ENCODE data around the gene FREM3.
"Not testable (repeated sequence)": the region's sequence is repeated elsewhere in the genome, so short reads cannot be mapped to it uniquely, and the experiment has no call there.

FREM3 gene
- 0 to 0.18 (median 0.11) reads per million in 4 experiments for total RNA-seq

DNA sequence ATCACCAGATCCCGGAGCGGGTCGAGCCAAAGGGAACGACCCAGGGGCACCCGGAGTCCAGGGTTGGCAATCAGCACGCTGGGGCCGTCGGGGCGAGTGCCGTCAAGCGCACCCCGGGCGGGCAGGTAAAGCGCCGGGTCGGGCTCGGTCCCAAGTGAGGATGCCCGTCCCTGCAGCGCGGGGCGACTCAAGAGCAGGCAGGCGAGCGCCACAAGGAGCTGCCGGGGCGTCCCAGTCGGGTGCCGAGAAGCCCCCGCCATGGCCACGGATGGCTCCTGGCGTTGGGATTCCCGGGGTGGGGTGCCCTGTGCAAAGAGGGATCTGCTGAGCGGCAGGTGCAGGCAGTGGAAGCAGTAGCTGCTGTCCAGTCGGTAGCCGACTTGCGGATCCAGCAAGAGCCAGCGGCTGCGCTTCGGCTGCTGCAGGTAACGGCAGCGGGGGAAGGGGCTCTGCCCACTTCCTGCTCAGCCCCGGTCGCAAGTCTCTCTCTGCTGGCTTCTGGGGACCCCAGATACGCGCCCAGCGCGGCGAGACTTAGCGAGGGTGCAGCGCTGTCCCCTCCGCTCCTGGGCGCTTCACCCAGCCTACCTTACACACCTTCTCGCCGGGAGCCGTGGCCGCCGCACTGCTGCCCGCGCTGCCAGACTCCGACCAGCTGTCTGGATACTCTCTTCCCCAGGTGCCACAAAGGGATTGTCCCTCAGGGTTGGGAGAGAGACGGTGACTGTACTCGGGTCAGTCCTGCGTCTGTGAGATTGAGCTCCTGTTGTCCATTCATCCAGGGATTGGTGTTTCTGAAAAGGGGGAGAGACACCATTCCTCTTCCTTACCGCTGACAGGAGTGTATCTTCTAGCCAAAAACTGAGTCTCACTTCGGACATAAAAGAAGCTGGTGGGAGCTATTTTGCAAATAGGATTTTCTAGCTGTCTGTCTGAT, at the start of gene FREM3:
Gene FREM3 (minus strand): TSS at position 260 of the 937 bp plus-strand sequence. CDS start 0 bp downstream, at position 260.
- DNase-seq = no peak

DNA sequence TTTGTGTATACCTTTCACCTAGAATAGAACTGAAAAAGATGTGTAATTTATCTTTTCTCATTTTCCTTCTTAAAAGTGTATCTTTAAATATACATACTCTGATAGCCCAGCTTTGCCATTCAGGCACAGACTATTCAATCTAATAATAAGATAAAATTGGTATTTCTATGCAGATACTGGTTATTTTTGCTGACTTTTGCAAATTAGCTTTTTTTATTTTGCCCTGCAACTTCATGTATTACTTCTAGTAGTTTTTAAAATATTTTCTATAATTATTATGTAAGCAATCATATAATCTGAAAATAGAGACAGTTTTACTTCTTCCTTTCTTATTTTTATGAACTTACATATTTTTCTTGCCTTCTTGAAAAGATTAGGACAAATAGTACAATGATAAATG, 45.4 kb upstream of the FREM3 start:
- no peak for DNase-seq

DNA sequence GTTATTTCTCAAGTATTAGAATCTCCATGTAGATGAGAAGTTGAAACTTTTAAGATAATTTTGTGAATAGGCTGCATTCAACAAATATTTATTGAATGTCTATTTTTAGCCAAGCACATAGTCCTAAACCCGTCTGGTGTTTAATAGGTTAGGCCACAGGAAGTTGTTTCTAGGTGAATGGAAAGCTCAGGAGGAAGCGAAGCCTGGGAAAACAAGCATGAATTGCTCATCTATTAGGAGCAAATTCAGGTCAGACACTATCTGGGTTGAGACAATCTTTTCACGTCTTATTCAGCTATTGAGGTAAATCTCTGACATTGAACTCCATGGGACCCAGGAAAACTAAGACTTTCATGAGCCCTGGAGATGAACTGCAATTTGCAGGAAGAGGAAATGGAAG, 43.1 kb upstream of the FREM3 start:
- no peak for DNase-seq

DNA sequence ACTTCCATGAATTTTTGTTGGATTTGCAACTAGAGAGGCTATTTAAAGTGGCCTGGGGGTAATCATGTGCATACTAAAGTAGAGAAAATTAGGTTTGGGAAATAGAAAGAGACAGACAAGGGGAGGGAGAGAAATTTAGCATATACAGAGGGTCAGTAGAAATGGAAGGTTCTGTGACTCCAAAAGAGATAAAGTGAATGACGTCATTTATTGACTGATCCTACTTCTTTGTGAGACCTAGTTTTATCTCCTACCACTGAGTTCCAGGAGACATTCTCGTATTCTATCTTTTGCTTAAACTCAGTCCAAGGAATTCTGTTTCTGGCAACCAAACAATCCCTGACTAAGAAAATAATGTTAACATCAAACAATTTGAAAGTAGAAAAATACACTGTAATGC, 42.4 kb upstream of the FREM3 start:
- no peak for DNase-seq

DNA sequence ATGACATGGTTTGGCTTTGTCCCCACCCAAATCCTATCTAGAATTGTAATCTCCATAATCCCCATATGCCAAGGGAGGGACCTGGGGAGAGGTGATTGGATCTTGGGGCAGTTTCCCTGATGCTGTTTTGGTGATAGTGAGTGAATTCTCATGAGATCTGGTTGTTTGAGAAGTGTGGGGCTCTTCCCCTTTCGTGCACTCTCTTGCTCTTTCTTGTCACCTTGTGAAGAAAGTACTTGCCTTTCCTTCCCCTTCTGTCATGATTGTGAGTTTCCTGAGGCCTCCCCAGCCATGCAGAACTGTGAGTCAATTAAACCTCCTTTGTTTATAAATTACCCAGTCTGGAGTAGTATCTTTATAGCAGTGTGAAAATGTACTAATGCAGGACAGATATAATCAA, 36.4 kb upstream of the FREM3 start:
- DNase-seq = no peak

GRCh38 chr4:143736061-143736460, 35.6 kb upstream of the FREM3 start:
- DNase-seq = not testable (repeated sequence)

- DNase-seq = no peak
These were observed 27.7 kb upstream of the FREM3 start for GRCh38 chr4:143728166-143728565.

GRCh38 chr4:143726714-143727113, 26.2 kb upstream of the FREM3 start:
- DNase-seq = no peak

DNA sequence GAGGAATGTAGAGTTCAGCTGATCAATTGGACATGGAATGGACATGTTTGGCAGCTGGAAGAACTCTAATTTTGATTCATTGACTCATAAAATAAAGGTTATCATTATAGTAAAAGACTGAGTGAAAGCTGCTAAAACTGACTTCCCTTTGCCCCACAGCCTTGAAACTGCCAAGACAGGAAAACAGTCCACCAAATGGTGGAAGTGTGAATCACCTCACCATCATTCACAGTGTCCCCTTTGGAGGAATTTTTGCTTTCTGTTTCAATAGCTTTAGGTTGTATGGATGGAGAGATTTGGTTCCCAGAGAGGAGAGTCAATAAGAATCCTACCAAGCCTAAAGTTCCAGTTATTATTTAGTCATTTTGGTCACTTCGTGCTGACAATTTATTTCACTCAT, 20.8 kb upstream of the FREM3 start:
- no peak for DNase-seq

DNA sequence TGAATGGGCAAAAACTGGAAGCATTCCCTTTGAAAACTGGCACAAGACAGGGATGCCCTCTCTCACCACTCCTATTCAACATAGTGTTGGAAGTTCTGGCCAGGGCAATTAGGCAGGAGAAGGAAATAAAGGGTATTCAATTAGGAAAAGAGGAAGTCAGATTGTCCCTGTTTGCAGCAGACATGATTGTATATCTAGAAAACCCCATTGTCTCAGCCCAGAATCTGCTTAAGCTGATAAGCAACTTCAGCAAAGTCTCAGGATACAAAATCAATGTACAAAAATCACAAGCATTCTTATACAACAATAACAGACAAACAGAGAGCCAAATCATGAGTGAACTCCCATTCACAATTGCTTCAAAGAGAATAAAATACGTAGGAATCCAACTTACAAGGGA, 18.3 kb upstream of the FREM3 start:
- DNase-seq = not testable (repeated sequence)

GRCh38 chr4:143713955-143714625, 13.6 kb upstream of the FREM3 start:
- no peak for DNase-seq

DNA sequence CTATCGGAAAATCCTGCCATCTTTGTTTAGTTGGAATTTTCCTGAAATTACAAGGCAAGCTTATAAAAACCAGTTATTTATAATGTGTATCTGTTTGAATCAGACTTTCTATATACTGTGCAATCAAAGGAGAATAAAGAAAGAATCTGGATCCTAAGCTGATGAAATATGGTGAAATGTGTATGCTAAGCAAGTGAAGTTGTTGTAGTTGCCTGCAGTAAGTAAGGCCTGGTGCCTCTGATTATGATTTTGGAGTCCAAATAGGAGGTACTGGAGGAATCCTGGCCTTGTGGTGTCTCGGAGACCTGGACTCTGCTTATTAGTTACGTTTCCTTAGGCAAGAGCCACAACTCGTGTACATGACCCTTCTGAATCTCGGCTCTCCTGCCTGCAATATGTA, 13.1 kb upstream of the FREM3 start:
- no peak for DNase-seq

DNA sequence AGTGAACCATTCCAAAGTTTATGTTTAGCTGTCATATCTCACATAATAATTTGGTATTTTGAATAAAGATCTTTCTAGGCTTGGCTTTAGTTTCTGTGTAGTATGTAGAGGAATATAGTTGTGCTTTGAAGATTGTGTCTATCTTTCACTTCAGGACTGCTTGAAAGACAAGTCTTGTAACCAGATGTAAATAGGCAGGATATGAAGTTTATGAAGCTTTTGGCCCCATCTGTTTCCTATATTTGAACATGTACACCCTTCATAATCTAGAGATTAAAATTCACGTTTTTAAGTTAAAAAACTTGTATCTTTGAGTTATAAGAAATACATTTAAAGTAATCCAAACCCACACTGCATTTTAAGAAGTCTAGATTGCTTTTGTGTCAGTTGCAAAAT, 11.7 kb upstream of the FREM3 start:
- no peak for DNase-seq

DNA sequence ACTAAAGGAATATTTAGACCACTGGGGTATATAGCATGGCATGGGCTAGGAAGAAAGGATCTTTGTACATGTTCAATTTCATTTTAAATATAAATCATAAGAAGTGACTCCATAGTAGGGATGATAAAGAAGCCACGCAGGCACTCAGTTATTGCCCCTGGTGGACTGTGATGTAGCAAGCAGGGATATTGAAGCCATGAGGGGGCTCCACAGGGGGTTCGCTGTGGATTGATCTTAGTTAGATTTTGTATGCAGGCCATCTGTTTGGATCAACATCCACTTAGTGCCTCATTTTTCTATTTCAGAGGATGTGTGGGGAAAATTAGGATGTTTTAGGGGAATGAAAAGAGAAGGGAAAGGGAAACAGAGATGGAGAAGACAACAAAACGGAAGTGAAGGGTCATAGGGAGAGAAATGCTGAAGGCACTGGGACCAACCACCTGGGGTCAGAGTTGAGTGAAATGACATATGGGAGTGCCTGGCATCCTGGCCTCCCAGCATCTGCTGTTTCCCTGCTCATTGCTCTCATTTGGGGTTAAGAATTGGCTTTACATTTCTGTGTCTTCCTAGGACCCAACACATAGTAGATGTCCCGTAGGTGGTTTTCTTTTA, 11.2 kb upstream of the FREM3 start:
- DNase-seq = no peak

DNA sequence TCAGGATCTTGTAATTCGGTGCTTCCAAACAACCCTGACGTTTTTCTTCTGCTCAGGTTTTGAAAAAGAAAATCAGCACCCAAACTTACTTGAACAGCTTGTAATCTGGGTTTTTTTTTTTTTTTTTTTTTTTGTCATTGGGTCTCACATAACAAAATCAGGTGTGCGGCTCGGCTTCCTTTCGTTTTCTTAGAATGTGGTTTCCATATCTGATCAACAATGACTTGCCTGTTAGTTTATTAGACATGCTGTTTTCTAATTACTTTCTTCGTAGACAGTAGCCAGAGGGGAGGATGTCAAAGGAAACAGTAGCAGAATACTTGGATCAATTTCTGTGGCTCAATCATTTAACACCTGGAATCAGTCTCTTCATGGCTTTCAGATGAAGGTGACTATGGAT, 890 bp upstream of the FREM3 start:
- DNase-seq = no peak

DNA sequence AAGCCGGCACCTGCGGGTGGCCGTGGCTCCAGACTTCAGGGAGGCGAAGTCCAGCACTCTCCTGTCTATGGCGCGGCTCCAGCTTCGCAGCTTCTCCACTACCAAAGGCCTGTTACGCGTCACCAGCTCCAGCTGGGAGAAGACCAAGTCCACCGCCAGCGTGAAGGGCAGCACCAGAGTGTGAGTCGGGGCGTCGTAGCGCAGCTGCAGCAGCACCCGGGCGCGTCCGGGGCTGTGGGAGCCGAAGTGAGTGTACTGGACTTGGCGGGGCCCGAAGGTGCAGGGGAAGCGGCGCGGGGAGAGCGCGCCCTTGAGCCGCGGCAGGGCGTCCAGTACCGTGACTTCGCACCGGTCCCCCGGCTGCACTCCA, 444 bp downstream of the FREM3 start:
- no peak for DNase-seq

DNA sequence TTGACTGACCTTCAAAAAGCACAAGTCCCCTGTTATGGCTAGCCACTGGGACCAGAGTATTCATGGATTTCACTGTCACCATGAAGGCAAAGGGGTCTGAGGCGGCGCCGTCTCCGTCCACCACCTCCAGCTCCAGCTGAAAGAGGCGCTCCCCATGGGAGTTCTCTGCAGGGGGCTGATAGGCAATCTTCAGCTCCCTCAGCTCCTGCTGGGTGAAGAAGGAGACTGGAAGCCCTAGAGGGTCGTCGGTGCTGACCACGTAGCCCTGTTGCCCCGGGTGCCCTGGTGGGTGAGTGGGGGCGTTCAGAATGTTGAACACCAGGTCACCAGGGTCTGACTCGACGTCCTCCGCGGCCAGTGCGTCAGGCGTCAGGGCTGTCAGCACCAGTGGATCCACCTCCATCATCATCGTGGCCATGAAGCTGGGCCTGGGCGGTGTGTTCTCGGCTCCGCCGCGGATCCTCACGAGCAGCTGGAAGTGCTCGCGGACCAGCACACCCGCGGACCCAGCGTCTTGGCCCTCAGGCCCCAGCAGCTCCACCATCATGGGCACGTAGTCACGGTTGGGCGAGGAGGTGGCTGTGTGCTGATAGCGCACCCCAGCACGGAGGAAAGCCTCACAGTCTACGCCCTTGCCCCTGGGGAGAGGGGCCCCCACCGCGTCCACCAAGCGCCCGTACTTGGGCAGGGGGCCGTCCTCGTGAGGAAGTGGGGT, 987 bp downstream of the FREM3 start:
- no peak for DNase-seq

- DNase-seq = no peak
These were observed 6.6 kb downstream of the FREM3 start for GRCh38 chr4:143693856-143694255.

- DNase-seq = no peak
These were observed 8.2 kb downstream of the FREM3 start for GRCh38 chr4:143692241-143692640.

DNA sequence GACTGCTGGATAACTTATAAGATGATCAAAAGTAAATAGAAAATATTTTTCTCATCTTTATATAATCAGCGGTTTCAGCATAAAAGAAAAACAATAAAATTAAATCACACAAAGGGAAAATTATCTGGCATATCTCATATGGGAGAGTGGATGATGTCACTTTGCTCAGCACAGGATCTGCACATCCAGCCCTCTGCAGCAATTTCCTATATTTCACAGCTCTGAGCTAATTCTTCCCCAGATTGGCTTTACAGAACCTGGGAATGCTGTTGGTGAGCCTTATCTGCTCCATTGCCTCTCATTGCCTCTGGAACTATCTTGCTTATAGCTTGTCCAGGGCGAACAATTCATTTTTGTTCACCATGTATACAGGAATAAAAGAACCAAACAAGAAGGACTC, 21.0 kb downstream of the FREM3 start:
- DNase-seq = no peak

GRCh38 chr4:143673629-143674028, 26.8 kb downstream of the FREM3 start:
- not testable (repeated sequence) for DNase-seq

GRCh38 chr4:143668930-143669552, 31.4 kb downstream of the FREM3 start:
- no peak for DNase-seq

DNA sequence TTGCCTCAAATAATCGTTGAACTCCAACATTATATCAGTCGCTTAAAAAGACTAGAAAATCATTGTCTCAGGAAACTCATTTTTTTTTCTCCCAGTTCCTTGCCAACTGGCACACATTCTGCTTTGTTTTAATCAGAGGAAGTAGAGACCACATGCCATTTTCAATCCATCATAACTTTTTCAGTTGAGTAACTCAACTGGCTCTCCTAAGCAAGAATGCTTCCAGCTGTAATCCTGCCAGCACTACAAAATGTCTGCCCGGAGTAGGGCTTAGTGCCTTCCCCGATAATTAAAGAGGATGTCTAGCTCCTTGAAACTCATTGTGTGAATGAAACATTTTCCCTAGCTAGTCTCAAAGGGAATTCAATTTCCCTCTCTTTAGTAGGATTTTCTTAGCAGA, 33.0 kb downstream of the FREM3 start:
- no peak for DNase-seq
